Fibroblast of villous mesenchyme (primary cell): Measurements from ENCODE around the gene PAX5. TPM values are rescaled to one million over a fixed set of nuclear protein-coding genes. Genes with fewer than 3 reads are reported as not detected.

Experiments
- DNase-seq: peaks from one replicate; pipeline ENCODE4 v3.0.0-alpha.2; 2010; ENCODE audit warnings: low read depth
- H3K4me3 ChIP-seq: 2 replicates; pipeline ENCODE4 v1.5.1; 2011; ENCODE audit warnings: low read depth, mild to moderate bottlenecking, low read length
- small RNA-seq: library from RNA; depleted of rRNA; stranded (forward); fragments of <200 nt; gene quantifications from one replicate; pipeline ENCODE3, GENCODE V24; 2012
- total RNA-seq: library from RNA; depleted of rRNA; stranded (reverse); fragments of >200 nt; gene quantifications from 2 replicates; pipeline ENCODE4 v1.2.3, GENCODE V29; 2012
- TF ChIP-seq, protein P1 (sequence below): IDR thresholded peaks from 2 replicates; pipeline ENCODE4 v1.5.1; 2012; ENCODE audit warnings: low read depth, mild to moderate bottlenecking, low read length; ENCODE audit not compliant: insufficient read depth

Gene PAX5
- total RNA-seq, 1 donor = not detected

DNA sequence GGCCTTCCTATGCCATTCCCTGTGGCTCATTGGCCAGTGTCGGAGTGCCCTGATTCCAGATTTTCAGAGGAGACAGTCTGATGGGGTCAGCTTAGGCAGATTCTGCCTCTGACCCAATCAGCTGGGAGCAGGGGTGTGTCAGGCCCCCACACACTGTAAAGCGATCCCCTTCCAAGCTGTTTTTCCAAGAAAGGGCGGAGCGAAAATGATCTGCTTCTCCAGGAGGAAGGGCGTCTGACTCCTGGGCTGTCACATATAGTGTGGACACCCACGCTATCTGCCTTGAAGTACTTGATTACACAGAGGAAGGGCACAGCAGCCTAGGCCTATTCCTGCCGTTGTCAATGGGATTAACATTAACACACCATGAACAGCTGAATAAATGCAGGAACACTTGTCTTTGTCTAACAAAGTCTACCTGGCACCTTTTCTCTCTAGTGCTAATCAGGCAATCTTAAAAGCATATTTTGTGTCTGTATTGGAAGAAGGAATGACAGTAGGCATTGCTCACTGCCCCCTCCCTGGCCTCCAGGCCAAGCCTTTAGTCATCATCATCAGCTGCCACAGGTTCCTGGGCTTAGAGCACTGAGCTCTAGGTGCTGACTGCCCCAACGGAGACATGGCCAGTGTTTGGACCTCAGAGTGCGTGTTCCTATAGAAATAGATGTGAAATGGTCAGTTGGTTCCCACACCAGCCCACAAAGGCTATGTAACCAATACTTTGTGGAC is 242.7 kb downstream of the PAX5 start:
- DNase-seq = no peak
- H3K4me3 ChIP-seq = no peak overlapping the region
- TF ChIP-seq, protein P1, sequence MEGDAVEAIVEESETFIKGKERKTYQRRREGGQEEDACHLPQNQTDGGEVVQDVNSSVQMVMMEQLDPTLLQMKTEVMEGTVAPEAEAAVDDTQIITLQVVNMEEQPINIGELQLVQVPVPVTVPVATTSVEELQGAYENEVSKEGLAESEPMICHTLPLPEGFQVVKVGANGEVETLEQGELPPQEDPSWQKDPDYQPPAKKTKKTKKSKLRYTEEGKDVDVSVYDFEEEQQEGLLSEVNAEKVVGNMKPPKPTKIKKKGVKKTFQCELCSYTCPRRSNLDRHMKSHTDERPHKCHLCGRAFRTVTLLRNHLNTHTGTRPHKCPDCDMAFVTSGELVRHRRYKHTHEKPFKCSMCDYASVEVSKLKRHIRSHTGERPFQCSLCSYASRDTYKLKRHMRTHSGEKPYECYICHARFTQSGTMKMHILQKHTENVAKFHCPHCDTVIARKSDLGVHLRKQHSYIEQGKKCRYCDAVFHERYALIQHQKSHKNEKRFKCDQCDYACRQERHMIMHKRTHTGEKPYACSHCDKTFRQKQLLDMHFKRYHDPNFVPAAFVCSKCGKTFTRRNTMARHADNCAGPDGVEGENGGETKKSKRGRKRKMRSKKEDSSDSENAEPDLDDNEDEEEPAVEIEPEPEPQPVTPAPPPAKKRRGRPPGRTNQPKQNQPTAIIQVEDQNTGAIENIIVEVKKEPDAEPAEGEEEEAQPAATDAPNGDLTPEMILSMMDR = no peak

- H3K4me3 ChIP-seq = no peak overlapping the region
- TF ChIP-seq, protein P1 = no peak
- no peak for DNase-seq
These were observed 244.2 kb downstream of the PAX5 start for GRCh38 chr9:36789886-36790285.

- no peak for DNase-seq
- H3K4me3 ChIP-seq = no peak overlapping the region
- TF ChIP-seq, protein P1 = peak; percentile 41
These were observed 245.5 kb downstream of the PAX5 start for GRCh38 chr9:36788534-36788933.

- DNase-seq = no peak
- no peak overlapping the region for H3K4me3 ChIP-seq
- TF ChIP-seq, protein P1 = no peak
These were observed 246.4 kb downstream of the PAX5 start for GRCh38 chr9:36787709-36788108.

Small RNA genes within 50 kb of the gene (small RNA-seq; reads per million reads assigned to genes)
- gene MIR4475 = not detected
- gene MIR4476 = not detected
- not detected for gene MIR4540

Other genes starting within 250 kb of the PAX5 start
- gene ZCCHC7, start 86.3 kb upstream of the PAX5 start, total RNA-seq = 16.1 and 25.0 TPM in 2 replicates